Hepatocyte (in vitro differentiated cells): ENCODE data around the gene CHSY3. TPM values are rescaled to one million over a fixed set of nuclear protein-coding genes. Genes with fewer than 3 reads are reported as not detected.

Source experiments
- DNase-seq: peaks from one replicate; pipeline ENCODE4 v3.0.0-alpha.2; 2016; ENCODE audit warnings: low spot score
- H2AFZ ChIP-seq: fragments of 200-600 bp; sonication (generic); 2 replicates; pipeline ENCODE4 v1.6.0; 2016; ENCODE audit warnings: antibody characterized with exemption, mild to moderate bottlenecking
- H3K27ac ChIP-seq: fragments of 200-600 bp; sonication (generic); 2 replicates; pipeline ENCODE4 v1.5.1; 2016; ENCODE audit warnings: mild to moderate bottlenecking
- H3K27me3 ChIP-seq: fragments of 200-600 bp; sonication (generic); 2 replicates; pipeline ENCODE4 v1.6.1; 2016
- H3K36me3 ChIP-seq: fragments of 200-600 bp; sonication (generic); replicated peaks from 2 replicates; pipeline ENCODE4 v1.5.1; 2016; ENCODE audit warnings: low read depth; ENCODE audit not compliant: insufficient read depth
- H3K4me1 ChIP-seq: fragments of 200-600 bp; sonication (generic); 2 replicates; pipeline ENCODE4 v1.5.1; 2016; ENCODE audit warnings: mild to moderate bottlenecking, moderate library complexity; ENCODE audit not compliant: insufficient read depth
- H3K4me2 ChIP-seq: fragments of 200-600 bp; sonication (generic); 2 replicates; pipeline ENCODE4 v1.6.0; 2016
- H3K4me3 ChIP-seq: fragments of 200-600 bp; sonication (generic); 2 replicates; pipeline ENCODE4 v1.5.1; 2016; ENCODE audit warnings: mild to moderate bottlenecking
- H3K79me2 ChIP-seq: fragments of 200-600 bp; sonication (generic); 2 replicates; pipeline ENCODE4 v1.6.0; 2017; ENCODE audit warnings: mild to moderate bottlenecking
- H3K9me2 ChIP-seq: fragments of 200-600 bp; sonication (generic); replicated peaks from 2 replicates; pipeline ENCODE4 v1.6.0; 2017; ENCODE audit warnings: mild to moderate bottlenecking; ENCODE audit not compliant: insufficient read depth
- H3K9me3 ChIP-seq: fragments of 200-600 bp; sonication (generic); 2 replicates; pipeline ENCODE4 v1.5.1; 2016; ENCODE audit warnings: low read depth, mild to moderate bottlenecking
- H4K20me1 ChIP-seq: fragments of 200-600 bp; sonication (generic); 2 replicates; pipeline ENCODE4 v1.6.0; 2016; ENCODE audit warnings: mild to moderate bottlenecking; ENCODE audit not compliant: insufficient read depth, poor library complexity, severe bottlenecking
- EZH2 ChIP-seq: fragments of 200-600 bp; sonication (generic); IDR thresholded peaks from 2 replicates; pipeline ENCODE4 v1.6.1; 2016; ENCODE audit warnings: antibody characterized with exemption, mild to moderate bottlenecking, borderline replicate concordance
- EZH2phosphoT487 ChIP-seq: fragments of 200-600 bp; sonication (generic); IDR thresholded peaks from one replicate; pipeline ENCODE4 v1.6.1; 2018; ENCODE audit warnings: antibody characterized with exemption, mild to moderate bottlenecking, low read depth, moderate library complexity; ENCODE audit not compliant: unreplicated experiment, severe bottlenecking
- WGBS: methylation state at CpG from one replicate; pipeline ENCODE4 v1.1.6; 2016; ENCODE audit warnings: low lambda C conversion rate; ENCODE audit errors: missing lambda C conversion rate; 5-methylcytosine and 5-hydroxymethylcytosine counted together
- polyA plus RNA-seq: library from polyadenylated mRNA; unstranded; fragments of >200 nt; fragmentation: Nextera tagmentation; extraction: Ambion mirVana; gene quantifications from 2 replicates; pipeline ENCODE4 v1.2.1, GENCODE V29; 2016
- total RNA-seq: library from RNA; depleted of rRNA; stranded (reverse); fragments of >200 nt; gene quantifications from 2 replicates; pipeline ENCODE4 v1.2.3, GENCODE V29; 2014
- TF ChIP-seq, protein P1 (sequence below): fragments of 200-600 bp; sonication (generic); IDR thresholded peaks from 2 replicates; pipeline ENCODE4 v1.5.1; 2016; ENCODE audit warnings: antibody characterized with exemption, mild to moderate bottlenecking; ENCODE audit not compliant: poor library complexity

CHSY3 gene
- total and polyA plus RNA-seq, 2 experiments from 2014 or later, result 16.0 to 22.4 TPM

DNA sequence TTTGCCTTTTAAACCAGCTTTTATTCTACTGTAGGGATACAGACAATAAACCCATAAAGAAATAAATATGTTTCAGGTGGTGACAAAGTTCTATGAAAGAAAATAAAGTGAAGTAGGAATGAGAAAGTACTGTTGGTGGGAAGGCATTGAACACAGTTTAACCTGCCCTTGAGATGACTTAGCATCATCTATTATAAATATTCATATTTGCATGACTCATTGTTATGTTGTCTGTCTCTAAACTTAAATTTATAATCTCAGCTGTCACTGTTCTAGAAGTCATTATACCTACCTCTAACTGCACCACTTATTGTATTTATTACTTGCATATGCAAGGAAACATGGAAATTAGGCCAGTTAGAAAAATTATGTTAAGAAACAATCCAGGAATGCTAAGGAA is 202.2 kb downstream of the CHSY3 start:
- H3K9me3 ChIP-seq, result no peaks in the 10 kb centered on the region
- peaks cover 10% of the 10 kb centered on the region for H3K4me1 ChIP-seq
- no peaks in the 10 kb centered on the region for H3K36me3 ChIP-seq
- H3K79me2 ChIP-seq, result no peaks in the 10 kb centered on the region
- H3K4me3 ChIP-seq, result no peak overlapping the region
- no peak overlapping the region for H3K27ac ChIP-seq
- no peak overlapping the region for H2AFZ ChIP-seq
- no peaks in the 10 kb centered on the region for H4K20me1 ChIP-seq
- DNase-seq, result no peak
- TF ChIP-seq EZH2phosphoT487 (no peak), EZH2 (no peak)
- TF ChIP-seq, protein P1, sequence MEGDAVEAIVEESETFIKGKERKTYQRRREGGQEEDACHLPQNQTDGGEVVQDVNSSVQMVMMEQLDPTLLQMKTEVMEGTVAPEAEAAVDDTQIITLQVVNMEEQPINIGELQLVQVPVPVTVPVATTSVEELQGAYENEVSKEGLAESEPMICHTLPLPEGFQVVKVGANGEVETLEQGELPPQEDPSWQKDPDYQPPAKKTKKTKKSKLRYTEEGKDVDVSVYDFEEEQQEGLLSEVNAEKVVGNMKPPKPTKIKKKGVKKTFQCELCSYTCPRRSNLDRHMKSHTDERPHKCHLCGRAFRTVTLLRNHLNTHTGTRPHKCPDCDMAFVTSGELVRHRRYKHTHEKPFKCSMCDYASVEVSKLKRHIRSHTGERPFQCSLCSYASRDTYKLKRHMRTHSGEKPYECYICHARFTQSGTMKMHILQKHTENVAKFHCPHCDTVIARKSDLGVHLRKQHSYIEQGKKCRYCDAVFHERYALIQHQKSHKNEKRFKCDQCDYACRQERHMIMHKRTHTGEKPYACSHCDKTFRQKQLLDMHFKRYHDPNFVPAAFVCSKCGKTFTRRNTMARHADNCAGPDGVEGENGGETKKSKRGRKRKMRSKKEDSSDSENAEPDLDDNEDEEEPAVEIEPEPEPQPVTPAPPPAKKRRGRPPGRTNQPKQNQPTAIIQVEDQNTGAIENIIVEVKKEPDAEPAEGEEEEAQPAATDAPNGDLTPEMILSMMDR, result no peak
- no peak overlapping the region for H3K4me2 ChIP-seq
- no peaks in the 10 kb centered on the region for H3K27me3 ChIP-seq
- H3K9me2 ChIP-seq, result no peaks in the 10 kb centered on the region

DNA sequence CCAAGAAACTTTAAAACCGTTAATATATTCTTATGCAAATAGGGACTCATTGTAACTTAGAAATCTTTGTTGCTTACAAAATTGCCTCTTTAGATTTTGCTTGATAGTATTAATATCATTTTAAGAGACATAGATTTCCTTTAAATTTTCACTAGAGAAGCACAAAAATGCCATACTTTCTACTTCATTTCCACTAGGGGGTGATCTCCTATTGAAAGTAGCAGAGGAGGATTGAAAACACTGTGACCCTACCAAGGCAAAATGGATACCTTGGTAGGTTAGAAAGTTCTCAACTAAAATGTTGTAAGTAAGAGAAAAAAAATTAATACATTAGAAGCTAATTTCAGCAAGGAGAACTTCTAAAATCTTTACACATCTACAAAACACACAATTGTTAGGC is 204.9 kb downstream of the CHSY3 start:
- Histone ChIP-seq H4K20me1 (no peaks in the 10 kb centered on the region), H3K36me3 (no peaks in the 10 kb centered on the region), H2AFZ (no peak overlapping the region), H3K27me3 (no peaks in the 10 kb centered on the region), H3K79me2 (no peaks in the 10 kb centered on the region), H3K9me3 (no peaks in the 10 kb centered on the region), H3K9me2 (no peaks in the 10 kb centered on the region), H3K4me3 (no peak overlapping the region), H3K4me1 (peaks cover 19% of the 10 kb centered on the region), H3K27ac (no peak overlapping the region), H3K4me2 (no peak overlapping the region)
- WGBS, result 13% methylated on average over 1 of the region's 1 CpG
- peak; percentile 38 for DNase-seq
- TF ChIP-seq EZH2phosphoT487, result no peak
- TF ChIP-seq, protein P1, result peak; percentile 68

DNA sequence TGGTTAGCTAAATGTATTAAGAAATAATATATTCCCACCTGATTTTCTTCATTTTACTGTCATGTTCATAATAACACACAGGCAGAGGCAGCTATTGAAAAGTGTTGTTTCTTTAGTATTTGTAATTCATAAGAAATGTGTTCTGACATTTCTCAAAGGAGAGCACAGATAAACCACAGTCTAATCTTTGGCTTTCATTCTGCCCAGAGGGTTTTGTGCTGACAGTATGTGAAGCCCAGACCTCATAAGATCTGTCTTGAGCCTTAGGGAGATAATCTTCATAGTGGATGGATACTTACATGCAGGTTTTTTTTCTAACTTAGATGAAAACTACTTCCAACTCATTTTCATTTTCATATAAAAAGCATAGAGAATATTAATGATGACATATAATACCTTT is 206.1 kb downstream of the CHSY3 start:
- H3K79me2 ChIP-seq, result no peaks in the 10 kb centered on the region
- no peaks in the 10 kb centered on the region for H3K9me2 ChIP-seq
- no peaks in the 10 kb centered on the region for H3K36me3 ChIP-seq
- H3K4me1 ChIP-seq, result peaks cover 19% of the 10 kb centered on the region
- no peaks in the 10 kb centered on the region for H3K27me3 ChIP-seq
- H4K20me1 ChIP-seq, result no peaks in the 10 kb centered on the region
- DNase-seq, result peak; percentile 9
- peak overlapping the region; percentile 22 for H3K4me2 ChIP-seq
- TF ChIP-seq EZH2, result no peak
- TF ChIP-seq, protein P1, result no peak
- no peak for TF ChIP-seq EZH2phosphoT487
- H3K9me3 ChIP-seq, result no peaks in the 10 kb centered on the region
- H3K4me3 ChIP-seq, result no peak overlapping the region
- H3K27ac ChIP-seq, result no peak overlapping the region
- no peak overlapping the region for H2AFZ ChIP-seq

DNA sequence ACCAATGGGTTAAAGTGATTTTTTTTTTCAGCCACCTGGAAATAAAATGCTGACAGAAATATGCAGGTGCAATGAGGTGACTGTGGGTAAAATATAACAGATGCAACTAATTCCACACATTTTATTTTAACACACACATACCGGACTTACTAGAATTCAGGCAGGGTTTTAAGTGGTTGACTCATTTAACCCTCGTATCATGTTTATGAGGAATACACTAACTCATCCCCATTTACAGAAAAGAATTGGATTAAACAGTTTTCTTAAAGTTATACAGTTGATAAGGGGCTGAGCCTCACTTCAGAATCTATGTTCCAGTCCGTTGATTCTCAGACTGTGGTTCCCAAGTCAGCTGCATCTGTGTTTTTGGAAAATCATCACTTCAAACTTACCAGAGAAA is 207.5 kb downstream of the CHSY3 start:
- Histone ChIP-seq H3K9me2 (no peaks in the 10 kb centered on the region), H3K9me3 (no peaks in the 10 kb centered on the region), H3K4me3 (no peak overlapping the region), H3K27ac (no peak overlapping the region), H3K4me2 (peak overlapping the region; percentile 4), H3K4me1 (peaks cover 19% of the 10 kb centered on the region), H4K20me1 (no peaks in the 10 kb centered on the region), H3K79me2 (no peaks in the 10 kb centered on the region), H2AFZ (no peak overlapping the region), H3K36me3 (no peaks in the 10 kb centered on the region), H3K27me3 (no peaks in the 10 kb centered on the region)
- TF ChIP-seq EZH2phosphoT487 (no peak), EZH2 (no peak)
- TF ChIP-seq, protein P1, result no peak
- 47% methylated on average over 3 of the region's 3 CpGs for WGBS
- DNase-seq, result no peak
